PC-3 (cell line): Measurements from ENCODE around the gene INO80C.

Experiments used
- EZH2phosphoT487 ChIP-seq: fragments of 300-600 bp; sonication (generic); IDR thresholded peaks from 2 replicates; pipeline ENCODE4 v1.6.1; 2018; ENCODE audit warnings: mild to moderate bottlenecking, antibody characterized with exemption, low read length, borderline replicate concordance
- TF ChIP-seq, protein P1 (sequence below): fragments of 300-600 bp; sonication (generic); conservative IDR thresholded peaks from 2 replicates; pipeline ENCODE4 v1.5.1; 2017; ENCODE audit warnings: antibody characterized with exemption, low read depth, mild to moderate bottlenecking, low read length

DNA sequence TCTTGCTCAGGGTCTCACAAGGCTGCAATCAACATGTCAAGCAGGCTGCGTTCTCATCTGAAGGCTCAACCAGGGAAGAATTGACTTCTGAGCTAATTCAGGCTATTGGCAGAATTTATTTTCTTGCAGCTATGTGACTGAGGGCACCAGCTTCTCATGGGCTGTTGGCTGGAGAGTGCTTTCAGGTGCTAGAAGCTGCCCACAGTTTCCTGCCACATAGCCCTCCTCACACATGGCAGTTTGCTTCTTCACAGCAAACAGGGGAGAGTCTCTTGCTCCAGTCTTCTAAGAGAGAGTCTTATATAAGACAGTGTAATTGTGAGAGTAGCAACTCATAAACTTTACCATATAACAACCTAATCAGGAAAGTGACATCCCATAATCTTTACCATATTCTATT lies 37.5 kb upstream of the INO80C start:
- TF ChIP-seq, protein P1, sequence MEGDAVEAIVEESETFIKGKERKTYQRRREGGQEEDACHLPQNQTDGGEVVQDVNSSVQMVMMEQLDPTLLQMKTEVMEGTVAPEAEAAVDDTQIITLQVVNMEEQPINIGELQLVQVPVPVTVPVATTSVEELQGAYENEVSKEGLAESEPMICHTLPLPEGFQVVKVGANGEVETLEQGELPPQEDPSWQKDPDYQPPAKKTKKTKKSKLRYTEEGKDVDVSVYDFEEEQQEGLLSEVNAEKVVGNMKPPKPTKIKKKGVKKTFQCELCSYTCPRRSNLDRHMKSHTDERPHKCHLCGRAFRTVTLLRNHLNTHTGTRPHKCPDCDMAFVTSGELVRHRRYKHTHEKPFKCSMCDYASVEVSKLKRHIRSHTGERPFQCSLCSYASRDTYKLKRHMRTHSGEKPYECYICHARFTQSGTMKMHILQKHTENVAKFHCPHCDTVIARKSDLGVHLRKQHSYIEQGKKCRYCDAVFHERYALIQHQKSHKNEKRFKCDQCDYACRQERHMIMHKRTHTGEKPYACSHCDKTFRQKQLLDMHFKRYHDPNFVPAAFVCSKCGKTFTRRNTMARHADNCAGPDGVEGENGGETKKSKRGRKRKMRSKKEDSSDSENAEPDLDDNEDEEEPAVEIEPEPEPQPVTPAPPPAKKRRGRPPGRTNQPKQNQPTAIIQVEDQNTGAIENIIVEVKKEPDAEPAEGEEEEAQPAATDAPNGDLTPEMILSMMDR = no peak
- no peak for TF ChIP-seq EZH2phosphoT487
